GM12801 (cell line): Measurements from ENCODE around the gene SLC22A16.

Source experiments
- TF ChIP-seq, protein P1 (sequence below): IDR thresholded peaks from one replicate; pipeline ENCODE4 v1.5.1; 2011; ENCODE audit warnings: control low read depth; ENCODE audit not compliant: insufficient read length; ENCODE audit errors: extremely low read depth

The SLC22A16 gene

DNA sequence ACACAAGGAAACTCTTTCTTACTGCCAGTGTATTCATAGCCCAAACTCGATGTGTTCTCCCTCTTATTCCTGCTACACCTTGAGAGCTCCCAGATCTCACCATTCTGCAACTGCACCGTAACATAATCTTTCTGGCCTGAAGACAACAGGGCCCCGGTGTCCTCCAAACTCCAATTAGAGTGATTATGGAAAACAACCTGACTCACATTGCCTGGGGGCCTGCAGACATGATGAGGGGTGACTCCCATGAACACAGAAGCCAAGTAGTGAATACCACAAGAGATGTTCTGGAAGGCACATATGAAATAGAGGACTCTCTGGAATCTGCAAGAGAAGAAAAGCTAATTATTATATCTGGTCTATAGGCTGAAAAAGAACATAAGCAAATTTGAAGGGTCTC is 19.7 kb downstream of the SLC22A16 start:
- TF ChIP-seq, protein P1, sequence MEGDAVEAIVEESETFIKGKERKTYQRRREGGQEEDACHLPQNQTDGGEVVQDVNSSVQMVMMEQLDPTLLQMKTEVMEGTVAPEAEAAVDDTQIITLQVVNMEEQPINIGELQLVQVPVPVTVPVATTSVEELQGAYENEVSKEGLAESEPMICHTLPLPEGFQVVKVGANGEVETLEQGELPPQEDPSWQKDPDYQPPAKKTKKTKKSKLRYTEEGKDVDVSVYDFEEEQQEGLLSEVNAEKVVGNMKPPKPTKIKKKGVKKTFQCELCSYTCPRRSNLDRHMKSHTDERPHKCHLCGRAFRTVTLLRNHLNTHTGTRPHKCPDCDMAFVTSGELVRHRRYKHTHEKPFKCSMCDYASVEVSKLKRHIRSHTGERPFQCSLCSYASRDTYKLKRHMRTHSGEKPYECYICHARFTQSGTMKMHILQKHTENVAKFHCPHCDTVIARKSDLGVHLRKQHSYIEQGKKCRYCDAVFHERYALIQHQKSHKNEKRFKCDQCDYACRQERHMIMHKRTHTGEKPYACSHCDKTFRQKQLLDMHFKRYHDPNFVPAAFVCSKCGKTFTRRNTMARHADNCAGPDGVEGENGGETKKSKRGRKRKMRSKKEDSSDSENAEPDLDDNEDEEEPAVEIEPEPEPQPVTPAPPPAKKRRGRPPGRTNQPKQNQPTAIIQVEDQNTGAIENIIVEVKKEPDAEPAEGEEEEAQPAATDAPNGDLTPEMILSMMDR, result no peak

DNA sequence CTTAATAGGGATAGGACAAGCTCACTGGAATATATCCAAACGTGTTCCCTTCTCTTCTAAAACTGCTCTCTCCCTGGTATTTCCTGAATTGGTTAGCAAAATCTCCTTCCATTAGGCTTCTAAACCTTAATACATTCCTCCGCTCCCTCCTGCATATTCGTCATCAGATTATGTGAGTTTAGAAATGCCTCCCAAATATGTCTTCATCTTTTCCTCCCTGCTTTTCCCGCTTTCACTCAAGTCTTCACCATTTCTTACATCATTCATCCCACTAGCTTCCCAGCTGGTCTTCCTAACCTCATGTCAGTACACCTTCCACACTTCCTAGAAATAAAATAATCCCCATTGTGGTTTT is 26.9 kb downstream of the SLC22A16 start:
- TF ChIP-seq, protein P1, result no peak

DNA sequence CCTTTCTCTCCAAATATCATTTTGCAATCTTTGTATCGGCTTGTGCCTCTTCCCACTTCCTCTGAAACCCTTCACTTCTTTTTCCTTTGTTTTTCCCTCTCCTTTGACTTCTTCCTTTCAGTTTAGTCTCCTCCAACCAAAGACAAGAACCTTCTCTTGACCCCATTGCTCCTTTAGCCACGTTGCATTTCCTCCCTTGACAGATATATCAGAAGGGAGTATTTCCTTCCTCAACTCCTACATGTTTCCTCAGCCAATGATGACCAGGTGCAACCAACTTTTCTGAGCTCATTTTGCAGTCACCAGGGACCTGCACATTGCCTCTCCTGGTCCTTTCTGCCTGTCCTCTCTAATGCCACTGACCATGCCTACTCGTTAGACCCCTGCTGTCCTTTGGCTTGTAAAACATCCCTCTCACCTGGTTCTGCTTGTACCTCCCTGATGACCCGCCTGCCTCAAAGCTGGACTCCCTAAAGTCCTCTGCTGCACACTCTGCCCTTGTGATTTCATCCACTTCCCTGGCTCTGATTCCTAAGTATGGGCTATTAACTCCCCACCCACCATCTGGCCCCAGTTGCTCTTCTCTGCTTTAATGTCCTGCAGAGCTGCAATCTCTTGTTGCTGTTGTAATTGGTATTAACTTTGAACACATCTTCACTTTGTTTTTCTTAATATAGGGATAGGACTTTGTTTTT is 27.4 kb downstream of the SLC22A16 start:
- TF ChIP-seq, protein P1, result no peak

DNA sequence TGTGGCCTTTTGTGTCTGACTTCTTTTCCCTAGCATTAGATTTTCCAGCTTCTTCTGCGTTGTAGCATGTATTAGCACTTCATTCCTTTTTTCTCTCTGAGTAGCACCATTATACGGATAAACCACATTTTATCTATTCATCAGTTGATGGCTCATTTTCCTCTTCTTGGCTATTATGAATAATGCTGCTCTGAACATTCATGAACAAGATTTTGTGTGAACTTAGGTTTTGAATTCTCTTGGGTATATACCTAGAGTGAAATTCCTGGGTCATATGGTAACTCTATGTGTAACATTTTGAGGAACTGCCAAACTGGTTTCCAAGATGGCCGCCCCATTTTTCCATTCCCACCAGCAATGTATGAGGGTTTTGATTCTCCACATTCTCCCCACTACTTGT is 28.7 kb downstream of the SLC22A16 start:
- TF ChIP-seq, protein P1, result no peak

DNA sequence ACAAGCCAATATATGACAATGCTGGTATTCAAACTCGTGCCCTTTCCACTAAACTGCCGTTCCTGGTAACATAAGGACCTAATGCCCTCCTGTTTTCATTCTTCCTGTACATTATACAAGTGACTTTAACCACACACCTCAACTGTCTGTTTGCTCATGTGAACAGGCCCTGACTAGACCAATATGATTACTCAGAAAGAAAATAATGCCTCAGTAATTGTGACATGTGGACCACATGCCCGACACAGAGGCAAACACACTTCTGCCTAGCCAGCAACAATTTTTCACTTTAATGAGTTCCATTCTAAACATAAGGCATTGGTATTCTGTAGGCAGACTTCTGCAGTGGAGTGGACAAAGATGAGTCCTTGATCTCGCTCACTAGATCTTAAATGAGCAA is 30.0 kb downstream of the SLC22A16 start:
- TF ChIP-seq, protein P1, result no peak

DNA sequence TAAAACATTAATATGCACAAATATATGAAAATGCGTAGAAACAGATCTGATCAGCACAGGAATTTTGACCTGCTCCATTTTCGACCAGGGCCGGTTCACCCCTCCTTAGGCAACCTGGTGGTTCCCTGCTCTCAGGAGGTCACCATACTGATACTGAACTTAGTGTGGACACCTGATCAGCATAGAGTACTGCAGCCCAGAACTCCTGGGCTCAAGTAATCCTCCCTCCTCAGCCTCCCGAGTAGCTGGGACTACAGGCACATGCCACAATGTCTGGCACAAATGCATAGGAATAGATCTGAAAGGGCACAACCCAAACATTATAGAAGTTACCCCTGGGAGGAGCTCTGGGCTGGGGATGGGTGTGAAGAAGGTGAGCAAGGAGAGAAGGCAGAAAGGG is 36.4 kb downstream of the SLC22A16 start:
- TF ChIP-seq, protein P1, result no peak

DNA sequence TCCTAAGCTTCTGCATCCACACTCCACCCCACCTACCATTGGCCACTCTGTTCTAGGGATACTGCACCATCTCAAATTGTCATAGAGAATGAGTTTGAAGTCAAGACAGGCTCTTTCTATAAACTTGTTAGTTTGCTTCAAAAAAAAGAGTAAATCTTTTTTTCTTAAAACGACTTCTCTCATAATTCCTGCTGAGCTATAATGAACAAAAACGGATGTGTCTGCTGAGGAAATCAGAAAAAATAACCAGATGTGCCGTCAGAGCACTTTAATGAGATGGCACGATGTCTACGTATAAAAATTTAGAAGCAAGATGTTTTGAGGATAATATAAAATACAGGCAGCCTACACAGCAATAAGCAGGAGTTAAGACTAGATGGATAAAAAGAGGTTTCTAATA is 37.1 kb downstream of the SLC22A16 start:
- TF ChIP-seq, protein P1, result no peak
